ENCODE measurements around the gene PRKN.

- TF ChIP-seq MAX (IDR thresholded peaks at IDR 0.05; ENCODE audit: insufficient read depth, insufficient read length) (no peak), POLR2A (IDR thresholded peaks at IDR 0.05; ENCODE audit: low read depth, low read length) (no peak), POLR2AphosphoS5 (IDR thresholded peaks at IDR 0.05; ENCODE audit: insufficient read depth, low read depth, low read length) (no peak), CTCF (IDR thresholded peaks at IDR 0.05; ENCODE audit: extremely low read depth in 1 of 2, insufficient read depth in 1 of 2, low read depth in 1 of 2, low read length in 2 of 2) (no peak), MYC (IDR thresholded peaks at IDR 0.05; ENCODE audit: low read depth, low read length) (no peak)
Measured at GRCh38 chr6:161354276-161354840, 1373.2 kb downstream of the PRKN start.

All from endothelial cell of umbilical vein (primary cell).